Common myeloid progenitor, CD34-positive (primary cell): ENCODE data around the gene PM20D1.
"Not testable (repeated sequence)": the region's sequence is repeated elsewhere in the genome, so short reads cannot be mapped to it uniquely, and the experiment has no call there.

Experiments
- CTCF ChIA-PET: fragments of 350-600 bp; sonication (Branson Sonifier 250); formaldehyde crosslinking; loops from one replicate; lab custom pipeline; 2021; ENCODE audit warnings: antibody characterized with exemption; lab: Charles Lee
- POLR2A ChIA-PET: fragments of 350-600 bp; sonication (Branson Sonifier 250); formaldehyde crosslinking; loops from one replicate; lab custom pipeline; 2021; ENCODE audit warnings: antibody characterized with exemption; lab: Charles Lee
- DNase-seq, 3 donors: peaks; one replicate each; pipeline versions ENCODE4 v3.0.0 to v3.0.0-alpha.2; 2013
- H3K27ac ChIP-seq, 2 experiments: 1 replicate in 1 of 2; 2 replicates in 1 of 2; pipeline ENCODE4 v1.7.0; 2013; ENCODE audit warnings: inconsistent platforms in 2 of 2, low read length in 2 of 2, mild to moderate bottlenecking in 2 of 2, low read depth in 1 of 2, moderate library complexity in 1 of 2; ENCODE audit not compliant: severe bottlenecking in 2 of 2, insufficient read depth in 1 of 2, poor library complexity in 1 of 2
- H3K27me3 ChIP-seq, 5 experiments: replicated peaks in 2 of 5; 1 replicate in 3 of 5; 2 replicates in 2 of 5; pipeline versions ENCODE4 v1.6.1 to v1.7.0; 2013; ENCODE audit warnings: low read length in 4 of 5, mild to moderate bottlenecking in 2 of 5, moderate library complexity in 2 of 5, inconsistent platforms in 1 of 5; ENCODE audit not compliant: insufficient read depth in 5 of 5, control insufficient read depth in 4 of 5
- H3K36me3 ChIP-seq, 4 experiments: 1 replicate in 2 of 4; 2 replicates in 2 of 4; pipeline versions ENCODE4 v1.6.1 to v1.7.0; 2013; ENCODE audit warnings: low read length in 3 of 4, control low read depth in 1 of 4, mild to moderate bottlenecking in 1 of 4; ENCODE audit not compliant: control insufficient read depth in 4 of 4, insufficient read depth in 4 of 4
- H3K4me1 ChIP-seq, 4 experiments: 1 replicate in 3 of 4; 2 replicates in 1 of 4; pipeline versions ENCODE4 v1.6.1 to v1.7.1; 2013; ENCODE audit warnings: low read length in 3 of 4, mild to moderate bottlenecking in 3 of 4, control low read depth in 1 of 4, inconsistent platforms in 1 of 4, moderate library complexity in 1 of 4; ENCODE audit not compliant: control insufficient read depth in 4 of 4, insufficient read depth in 4 of 4; ENCODE audit errors: control extremely low read depth in 1 of 4
- H3K4me3 ChIP-seq, 7 experiments: 1 replicate in 4 of 7; 2 replicates in 3 of 7; pipeline versions ENCODE4 v1.5.1 to v1.7.0; 2013; ENCODE audit warnings: mild to moderate bottlenecking in 7 of 7, low read length in 6 of 7, moderate library complexity in 6 of 7, inconsistent platforms in 2 of 7, low read depth in 2 of 7, control low read depth in 1 of 7; ENCODE audit not compliant: insufficient read depth in 4 of 7, control insufficient read depth in 1 of 7; ENCODE audit errors: extremely low read depth in 1 of 7
- H3K9me3 ChIP-seq, 5 experiments: 1 replicate in 4 of 5; 2 replicates in 1 of 5; pipeline versions ENCODE4 v1.6.1 to v1.7.1; 2013; ENCODE audit warnings: low read length in 4 of 5, mild to moderate bottlenecking in 2 of 5, inconsistent platforms in 1 of 5, low read depth in 1 of 5, moderate library complexity in 1 of 5; ENCODE audit not compliant: control insufficient read depth in 4 of 5, insufficient read depth in 2 of 5; ENCODE audit errors: control extremely low read depth in 1 of 5
- WGBS: methylation state at CpG from one replicate; pipeline ENCODE4 v1.1.5; 2013; ENCODE audit not compliant: insufficient coverage; 5-methylcytosine and 5-hydroxymethylcytosine counted together

Gene PM20D1

DNA sequence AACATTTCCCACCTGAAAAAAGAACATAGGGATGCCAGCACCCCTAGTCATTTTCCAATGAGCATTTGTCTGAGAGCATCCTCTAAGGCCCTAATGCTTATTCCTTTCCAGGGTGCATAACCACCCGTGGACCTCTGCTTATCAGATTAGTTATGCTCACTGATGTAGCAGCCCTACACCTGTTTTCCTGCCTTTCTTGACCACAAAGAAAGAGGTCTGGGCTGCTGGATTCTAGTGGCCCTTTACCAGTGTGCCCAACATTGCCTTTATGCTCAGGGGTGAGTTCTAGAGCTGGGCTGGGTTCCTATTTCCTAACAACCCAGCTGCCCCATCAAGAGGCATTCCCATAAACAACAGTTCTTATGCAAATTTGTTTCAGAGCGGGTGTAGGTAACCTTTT lies 20.3 kb upstream of the PM20D1 start:
- ChIA-PET CTCF (no interaction called here), POLR2A (no interaction called here)
- Histone ChIP-seq H3K27me3 (peaks cover 0 to 12% (median 3%) of the 10 kb centered on the region in 5 experiments), H3K36me3 (no peaks in the 10 kb centered on the region), H3K4me3 (no peak overlapping the region), H3K9me3 (peaks cover 1 to 16% (median 11%) of the 10 kb centered on the region in 5 experiments), H3K27ac (no peak overlapping the region), H3K4me1 (no peaks in the 10 kb centered on the region)
- 83% methylated on average over 1 of the region's 2 CpGs for WGBS
- DNase-seq, result no peak

- Histone ChIP-seq H3K4me3 (no peak overlapping the region), H3K9me3 (peaks cover 0 to 11% (median 2%) of the 10 kb centered on the region in 5 experiments), H3K4me1 (peaks cover 0 to 8% (median 5%) of the 10 kb centered on the region in 4 experiments), H3K36me3 (no peaks in the 10 kb centered on the region), H3K27me3 (no peaks in the 10 kb centered on the region), H3K27ac (no peak overlapping the region)
- WGBS, result 90% methylated on average over 1 of the region's 2 CpGs
- ChIA-PET CTCF (no interaction called here), POLR2A (no interaction called here)
- no peak for DNase-seq
These were observed 11.6 kb upstream of the PM20D1 start for GRCh38 chr1:205861540-205861939.

DNA sequence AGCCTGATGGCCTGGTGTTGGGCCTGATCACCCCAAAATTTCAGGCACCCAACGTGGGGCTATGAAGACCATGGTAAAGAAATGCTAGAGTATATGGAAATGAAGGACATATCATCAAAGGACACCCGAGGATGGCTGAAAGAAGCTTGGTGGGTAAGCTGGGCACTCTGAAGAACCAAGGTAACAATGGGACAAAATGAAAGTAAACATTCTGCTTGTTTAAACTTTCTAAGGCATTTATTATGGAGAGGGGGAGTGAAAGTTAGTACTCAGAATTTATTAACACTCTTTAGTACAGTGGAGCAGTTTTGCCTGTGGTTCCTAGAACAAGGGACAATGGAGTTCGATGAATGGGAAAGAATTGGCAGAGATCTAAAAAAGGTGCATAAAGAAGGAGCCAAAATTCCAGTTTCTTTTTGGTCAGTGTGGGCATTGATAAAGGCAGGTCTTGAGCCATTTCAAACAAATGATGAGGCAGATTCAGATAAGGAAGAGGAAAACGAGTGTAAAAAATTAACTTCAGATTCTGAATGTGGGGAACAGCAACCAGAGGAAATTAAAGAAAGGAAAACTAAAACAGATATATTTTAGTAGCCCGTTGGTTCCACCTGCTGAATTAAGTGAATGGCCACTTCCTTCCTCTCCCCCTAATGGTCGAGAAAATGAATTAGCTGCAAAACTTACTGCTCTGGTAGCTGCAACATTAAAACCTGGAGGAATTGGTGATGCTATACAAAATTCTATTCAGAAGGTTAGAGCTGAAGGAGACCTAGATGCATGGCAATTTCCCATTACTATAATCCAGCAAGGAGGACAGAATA lies 8.4 kb upstream of the PM20D1 start:
- Histone ChIP-seq H3K4me1 (peaks cover 0 to 8% (median 5%) of the 10 kb centered on the region in 4 experiments), H3K27me3 (no peaks in the 10 kb centered on the region), H3K36me3 (no peaks in the 10 kb centered on the region), H3K9me3 (peaks cover 0 to 16% (median 2%) of the 10 kb centered on the region in 5 experiments), H3K4me3 (no peak overlapping the region), H3K27ac (no peak overlapping the region)
- ChIA-PET CTCF (interaction anchor here (0.8 to 1.3 kb wide), 3 partner anchors 44 to 67 kb away, joined by 3 to 5 read pairs (median 3); no protein-coding TSS in a partner anchor), POLR2A (interaction anchor here (0.5 kb wide), 1 partner anchor 37 kb away, joined by 3 read pairs; no protein-coding TSS in a partner anchor)
- 75% methylated on average over 4 of the region's 6 CpGs for WGBS
- peak in 1 of 3 donors; percentile 10 for DNase-seq

- 80% methylated on average over 2 of the region's 2 CpGs for WGBS
- POLR2A ChIA-PET, result not testable (repeated sequence)
These were observed 7.6 kb upstream of the PM20D1 start for GRCh38 chr1:205857501-205857900.

DNA sequence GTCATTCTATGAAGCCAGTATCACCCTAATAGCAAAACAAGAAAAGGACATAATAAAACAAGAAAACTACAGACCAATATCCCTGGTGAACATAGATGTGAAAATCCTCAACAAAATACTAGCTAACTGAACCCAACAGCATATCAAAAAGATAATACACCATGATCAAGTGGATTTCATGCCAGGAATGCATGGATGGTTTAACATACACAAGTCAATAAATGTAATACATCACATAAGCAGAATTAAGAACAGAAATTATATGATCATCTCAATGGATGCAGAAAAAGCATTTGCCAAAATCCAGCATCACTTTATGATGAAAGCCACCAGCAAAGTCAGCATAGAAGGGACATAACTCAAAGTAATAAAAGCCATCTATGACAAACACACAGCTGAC lies 6.5 kb upstream of the PM20D1 start:
- no peaks in the 10 kb centered on the region for H3K27me3 ChIP-seq
- H3K9me3 ChIP-seq, result peaks cover 0 to 20% (median 2%) of the 10 kb centered on the region in 5 experiments
- no peaks in the 10 kb centered on the region for H3K36me3 ChIP-seq
- no peak for DNase-seq
- no peak overlapping the region for H3K27ac ChIP-seq
- ChIA-PET POLR2A (no interaction called here), CTCF (no interaction called here)
- peaks cover 0 to 8% (median 5%) of the 10 kb centered on the region in 4 experiments for H3K4me1 ChIP-seq
- no peak overlapping the region for H3K4me3 ChIP-seq

More at GRCh38 chr1:205857501-205857900, 7.6 kb upstream of the PM20D1 start:
- CTCF ChIA-PET, H3K4me3 ChIP-seq, H3K4me1 ChIP-seq, DNase-seq, H3K36me3 ChIP-seq, H3K27ac ChIP-seq, H3K27me3 ChIP-seq: not testable (repeated sequence)
- peaks cover 0 to 19% (median 2%) of the 10 kb centered on the region in 5 experiments for H3K9me3 ChIP-seq

DNA sequence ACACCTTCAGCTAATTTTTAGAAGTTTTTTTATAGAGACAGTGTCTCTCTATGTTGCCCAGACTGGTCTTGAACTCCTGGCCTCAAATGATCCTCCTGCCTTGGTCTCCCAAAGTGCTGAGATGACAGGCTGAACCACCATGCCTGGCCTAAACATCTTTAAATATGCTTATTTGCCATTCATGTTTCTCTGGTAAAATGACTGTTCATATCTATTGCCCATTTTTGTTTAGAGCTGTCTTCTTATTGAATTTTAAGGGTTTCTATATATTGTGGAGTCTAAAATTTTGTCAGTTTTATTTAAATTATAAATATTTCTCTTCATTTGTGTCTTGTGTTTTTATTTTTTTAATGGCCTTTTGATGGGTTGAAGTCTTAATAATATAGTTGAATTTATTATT lies 3.0 kb upstream of the PM20D1 start:
- no peak for DNase-seq
- CTCF ChIA-PET, result interaction anchor here (1.1 kb wide), 1 partner anchor 11 kb away, joined by 3 read pairs; no protein-coding TSS in a partner anchor
- POLR2A ChIA-PET, result no interaction called here

GRCh38 chr1:205851993-205852392 lies 2.1 kb upstream of the PM20D1 start:
- no CpG with 5 or more reads among the region's 4 CpGs for WGBS
- H3K4me3 ChIP-seq, result no peak overlapping the region
- ChIA-PET CTCF (interaction anchor here (0.7 to 1.1 kb wide), 2 partner anchors 10 to 12 kb away, joined by 3 read pairs; no protein-coding TSS in a partner anchor), POLR2A (no interaction called here)
- H3K27ac ChIP-seq, result no peak overlapping the region
- peaks cover 0 to 16% (median 2%) of the 10 kb centered on the region in 5 experiments for H3K9me3 ChIP-seq
- H3K36me3 ChIP-seq, result no peaks in the 10 kb centered on the region
- H3K27me3 ChIP-seq, result no peaks in the 10 kb centered on the region
- H3K4me1 ChIP-seq, result peaks cover 0 to 9% (median 3%) of the 10 kb centered on the region in 4 experiments
- no peak for DNase-seq

More for the DNA sequence above, 3.0 kb upstream of the PM20D1 start:
- Histone ChIP-seq H3K36me3 (no peaks in the 10 kb centered on the region), H3K27me3 (no peaks in the 10 kb centered on the region), H3K27ac (no peak overlapping the region), H3K9me3 (peaks cover 0 to 16% (median 2%) of the 10 kb centered on the region in 5 experiments), H3K4me3 (no peak overlapping the region), H3K4me1 (peaks cover 0 to 9% (median 3%) of the 10 kb centered on the region in 4 experiments)
